HCT116 (cell line): ENCODE results near the gene COASY. TPM values are rescaled to one million over a fixed set of nuclear protein-coding genes. Genes with fewer than 3 reads are reported as not detected.

Experiments used
- ATAC-seq: fragments of 200-7000 bp; cut with Tn5 transposase; 2 replicates; pipeline ENCODE4 v1.9.1; 2020; ENCODE audit warnings: mild to moderate bottlenecking, moderate library complexity
- BruUV-seq: library from RNA; stranded (reverse); fragments of 400-500 nt; replicated peaks from 2 replicates; lab custom pipeline; 2021; lab: Mats Ljungman, UMichigan
- CTCF ChIA-PET: fragments of 300-600 bp; sonication (Branson Sonifier 250); formaldehyde crosslinking; loops from one replicate; lab custom pipeline; 2021; ENCODE audit warnings: antibody characterized with exemption; lab: Charles Lee
- POLR2A ChIA-PET: fragments of 300-600, 350-600 bp; sonication (Branson Sonifier 250); formaldehyde crosslinking; loops from one replicate; lab custom pipeline; 2021; ENCODE audit warnings: antibody characterized with exemption; lab: Charles Lee
- RAD21 ChIA-PET, 2 experiments: fragments of 300-600 bp; sonication (Branson Sonifier 250); formaldehyde crosslinking; loops; one replicate each; lab custom pipeline; 2023; ENCODE audit warnings: low total read pairs in 2 of 2; ENCODE audit not compliant: uncharacterized antibody in 2 of 2, unreplicated experiment in 2 of 2, low non-redundant PET in 1 of 2; lab: Charles Lee
- DNase-seq: peaks from one replicate; pipeline ENCODE4 v3.0.0-alpha.2; 2010; ENCODE audit warnings: low read depth, low spot score
- H2AFZ ChIP-seq: fragments of 200-600 bp; shearing (Covaris generic), sonication (generic); 2 replicates; pipeline ENCODE4 v1.6.1; 2017; ENCODE audit warnings: low read depth, mixed run types, mixed read lengths, antibody characterized with exemption, low read length; ENCODE audit not compliant: poor library complexity, severe bottlenecking
- H3K27ac ChIP-seq: 2 replicates; pipeline ENCODE4 v1.5.1; 2012; ENCODE audit warnings: low read depth, low read length
- H3K27me3 ChIP-seq: fragments of 200-600 bp; sonication (generic); 2 replicates; pipeline ENCODE4 v1.6.1; 2016; ENCODE audit warnings: mixed run types, low read length, mixed read lengths; ENCODE audit not compliant: insufficient read depth
- H3K36me3 ChIP-seq, 2 experiments: fragments of 200-500 bp in 1 of 2; fragments of 200-600 bp in 1 of 2; sonication (Bioruptor generic) in 1 of 2; sonication (generic) in 1 of 2; 2 replicates each; pipeline versions ENCODE4 v1.5.1 to v1.6.1; 2014 to 2016; ENCODE audit warnings: low read length in 2 of 2, inconsistent platforms in 1 of 2, mixed read lengths in 1 of 2, mixed run types in 1 of 2; ENCODE audit not compliant: insufficient read depth in 2 of 2, control insufficient read depth in 1 of 2
- H3K4me1 ChIP-seq, 2 experiments: fragments of 200-600 bp in 1 of 2; sonication (generic) in 1 of 2; 2 replicates each; pipeline versions ENCODE4 v1.5.1 to v1.6.1; 2012 to 2017; ENCODE audit warnings: low read length in 2 of 2, inconsistent platforms in 1 of 2, mild to moderate bottlenecking in 1 of 2, mixed read lengths in 1 of 2, mixed run types in 1 of 2, moderate library complexity in 1 of 2; ENCODE audit not compliant: insufficient read depth in 2 of 2, control insufficient read depth in 1 of 2
- H3K4me2 ChIP-seq: fragments of 200-600 bp; sonication (generic); 2 replicates; pipeline ENCODE4 v1.6.1; 2017; ENCODE audit warnings: mixed run types, low read length, mixed read lengths
- H3K4me3 ChIP-seq, 2 experiments: fragments of 200-600 bp in 1 of 2; sonication (generic) in 1 of 2; replicated peaks in 1 of 2; 2 replicates each; pipeline ENCODE4 v1.5.1; 2011 to 2016; ENCODE audit warnings: low read length in 2 of 2, control low read depth in 1 of 2, low read depth in 1 of 2, mild to moderate bottlenecking in 1 of 2, mixed read lengths in 1 of 2, mixed run types in 1 of 2
- H3K79me2 ChIP-seq: fragments of 200-600 bp; sonication (generic); 2 replicates; pipeline ENCODE4 v1.6.1; 2017; ENCODE audit warnings: mild to moderate bottlenecking, mixed run types, low read length, moderate library complexity, mixed read lengths; ENCODE audit not compliant: insufficient read depth
- H3K9ac ChIP-seq: fragments of 200-600 bp; sonication (generic); 2 replicates; pipeline ENCODE4 v1.6.1; 2016; ENCODE audit warnings: low read length, mixed read lengths
- H3K9me2 ChIP-seq: fragments of 200-600 bp; sonication (generic), shearing (Covaris generic); 2 replicates; pipeline ENCODE4 v1.6.1; 2017; ENCODE audit warnings: mixed run types, mild to moderate bottlenecking, moderate library complexity; ENCODE audit not compliant: insufficient read depth
- H3K9me3 ChIP-seq, 2 experiments: fragments of 200-500 bp in 1 of 2; fragments of 200-600 bp in 1 of 2; sonication (Bioruptor generic) in 1 of 2; sonication (generic) in 1 of 2; 2 replicates each; pipeline ENCODE4 v1.6.1; 2014 to 2017; ENCODE audit warnings: low read length in 2 of 2, mixed read lengths in 2 of 2, inconsistent platforms in 1 of 2, low read depth in 1 of 2, mild to moderate bottlenecking in 1 of 2, mixed run types in 1 of 2, moderate library complexity in 1 of 2; ENCODE audit not compliant: control insufficient read depth in 1 of 2, insufficient read depth in 1 of 2
- H4K20me1 ChIP-seq: fragments of 200-600 bp; sonication (generic), shearing (Covaris generic); 2 replicates; pipeline ENCODE4 v1.6.1; 2017; ENCODE audit warnings: mixed run types, mild to moderate bottlenecking, moderate library complexity; ENCODE audit not compliant: insufficient read depth
- CEBPB ChIP-seq: IDR thresholded peaks from 2 replicates; pipeline ENCODE4 v1.6.1; 2012; ENCODE audit warnings: low read depth
- FOSL1 ChIP-seq: IDR thresholded peaks from 2 replicates; pipeline ENCODE4 v1.6.1; 2012; ENCODE audit warnings: low read depth
- JUND ChIP-seq: IDR thresholded peaks from 2 replicates; pipeline ENCODE4 v1.6.1; 2012
- RAD21 ChIP-seq: IDR thresholded peaks from 2 replicates; pipeline ENCODE4 v1.6.1; 2012; ENCODE audit warnings: low read depth, mild to moderate bottlenecking
- REST ChIP-seq: IDR thresholded peaks from 2 replicates; pipeline ENCODE4 v1.6.1; 2012; ENCODE audit warnings: low read depth
- SIN3A ChIP-seq: IDR thresholded peaks from 2 replicates; pipeline ENCODE4 v1.6.1; 2012; ENCODE audit warnings: low read depth
- SP1 ChIP-seq: IDR thresholded peaks from 2 replicates; pipeline ENCODE4 v1.6.1; 2012; ENCODE audit warnings: low read depth
- TCF7L2 ChIP-seq: IDR thresholded peaks from 2 replicates; pipeline ENCODE4 v1.7.0; 2011; ENCODE audit warnings: borderline replicate concordance, inconsistent platforms; ENCODE audit not compliant: insufficient read depth, insufficient read length; ENCODE audit errors: extremely low read depth
- intact Hi-C: fragments of 100-400 bp; cut with micrococcal nuclease; formaldehyde crosslinking; loops from 2 replicates; pipeline ENCODE4 v1.10.0; 2022
- total RNA-seq: library from RNA; stranded (reverse); gene quantifications from one replicate; pipeline ENCODE4 v1.2.1, GENCODE V29; 2021; ENCODE audit not compliant: unreplicated experiment

The COASY gene
- total RNA-seq, 1 experiment from 2014 or later = 137 TPM

DNA sequence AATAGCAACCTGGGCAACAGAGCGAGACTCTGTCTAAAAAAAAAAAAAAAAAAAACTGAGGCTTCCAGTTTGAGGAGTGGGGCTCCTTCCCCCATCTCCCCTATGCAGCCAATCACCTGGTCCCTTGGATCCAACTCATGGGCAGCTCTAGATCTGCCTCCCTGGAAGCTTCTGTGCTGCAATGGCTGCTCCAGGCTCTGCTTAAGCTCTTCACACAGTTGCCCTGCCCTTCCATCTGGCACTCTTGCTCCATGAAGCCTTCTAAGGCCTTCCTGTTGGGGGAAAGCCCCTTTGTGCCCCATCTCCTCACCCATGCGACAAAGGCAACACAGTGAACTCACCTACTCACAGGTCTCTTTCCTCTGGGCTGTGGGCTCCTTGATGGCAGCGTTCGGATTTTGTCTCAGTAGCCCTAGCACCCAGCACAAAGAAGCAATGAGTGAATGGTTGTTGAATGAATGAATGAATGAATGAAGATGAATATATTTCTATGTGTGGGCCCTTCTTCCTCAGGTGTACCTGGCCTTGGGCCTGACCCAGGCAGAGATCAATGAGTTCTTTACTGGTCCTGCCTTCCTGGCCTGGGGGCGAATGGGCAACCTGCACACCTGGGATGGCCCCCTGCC is 24.0 kb upstream of the COASY start:
- intact Hi-C loops = no loop called here
- H4K20me1 ChIP-seq = no peaks in the 10 kb centered on the region
- no peak overlapping the region for H3K4me3 ChIP-seq
- ATAC-seq (no peak), DNase-seq (no peak)
- ChIA-PET POLR2A (no interaction called here), RAD21 (no interaction called here), CTCF (interaction anchor here (2.2 kb wide), 1 partner anchor 10 kb away, joined by 7 read pairs; no protein-coding TSS in a partner anchor)
- no peaks in the 10 kb centered on the region for H3K79me2 ChIP-seq
- no peaks in the 10 kb centered on the region for H3K27me3 ChIP-seq
- no peaks in the 10 kb centered on the region; a peak in 1 of 4 replicates for H3K36me3 ChIP-seq
- H3K9me3 ChIP-seq = no peaks in the 10 kb centered on the region
- no peak overlapping the region for H3K27ac ChIP-seq
- peaks cover 19 to 34% of the 10 kb centered on the region in 2 experiments for H3K4me1 ChIP-seq
- no peaks in the 10 kb centered on the region for H3K9me2 ChIP-seq
- TF ChIP-seq TCF7L2 = no peak
- no peak for TF ChIP-seq CEBPB
- no peak for TF ChIP-seq SIN3A
- TF ChIP-seq RAD21 = no peak
- no peak for TF ChIP-seq FOSL1
- no peak for TF ChIP-seq SP1
- no peak for TF ChIP-seq JUND
- TF ChIP-seq REST = no peak
- H3K9ac ChIP-seq = no peak overlapping the region
- H2AFZ ChIP-seq = no peak overlapping the region
- H3K4me2 ChIP-seq = no peak overlapping the region
- no TSS peak for BruUV-seq
